GM12872 (cell line): ENCODE measurements around the gene NET1.

Experiments used
- CTCF ChIP-seq: IDR thresholded peaks from 3 replicates; pipeline ENCODE4 v1.5.1; 2011; ENCODE audit warnings: low read depth, mild to moderate bottlenecking, low read length, moderate library complexity; ENCODE audit not compliant: insufficient read depth

The NET1 gene

GRCh38 chr10:5494611-5495010, 82.3 kb downstream of the NET1 start:
- no peak for TF ChIP-seq CTCF

GRCh38 chr10:5496261-5497250, 84.2 kb downstream of the NET1 start:
- no peak for TF ChIP-seq CTCF

GRCh38 chr10:5497289-5497688, 84.9 kb downstream of the NET1 start:
- no peak for TF ChIP-seq CTCF

- no peak for TF ChIP-seq CTCF
Measured at GRCh38 chr10:5497948-5498730, 85.8 kb downstream of the NET1 start.

- no peak for TF ChIP-seq CTCF
Measured at GRCh38 chr10:5498791-5499492, 86.6 kb downstream of the NET1 start.

- TF ChIP-seq CTCF = no peak
Measured at GRCh38 chr10:5499493-5500140, 87.3 kb downstream of the NET1 start, which contains the start of gene CALML5. Gene CALML5, minus strand, starts transcription at chr10:5499570. Its CDS starts 132 bp downstream, at chr10:5499438.
